HepG2 (cell line): ENCODE results near the gene ONECUT2.

Experiments used
- AFF4 ChIP-seq: sonication (generic); formaldehyde crosslinking; IDR thresholded peaks from 2 replicates; pipeline ENCODE4 v1.4.0; 2020; ENCODE audit warnings: missing genetic modification reagents
- HIC2 ChIP-seq: sonication (generic); formaldehyde crosslinking; IDR thresholded peaks from 2 replicates; pipeline ENCODE4 v1.9.0; 2022; ENCODE audit warnings: low read depth, missing genetic modification reagents
- JUNB ChIP-seq: sonication (generic); formaldehyde crosslinking; IDR thresholded peaks from 2 replicates; pipeline ENCODE4 v1.8.0; 2022; ENCODE audit warnings: missing genetic modification reagents, mild to moderate bottlenecking, borderline replicate concordance
- KDM4B ChIP-seq: sonication (generic); formaldehyde crosslinking; IDR thresholded peaks from 2 replicates; pipeline ENCODE4 v1.4.0; 2020; ENCODE audit warnings: missing genetic modification reagents
- NONO ChIP-seq, 2 experiments: fragments of 450-650 bp in 1 of 2; sonication (generic) in 1 of 2; formaldehyde crosslinking in 1 of 2; IDR thresholded peaks in 1 of 2; conservative IDR thresholded peaks in 1 of 2; 2 replicates each; pipeline versions ENCODE4 v1.6.1 to v1.8.0; 2017 to 2022; ENCODE audit warnings: mild to moderate bottlenecking in 1 of 2, missing genetic modification reagents in 1 of 2, moderate library complexity in 1 of 2
- NR2C2 ChIP-seq: sonication (generic); formaldehyde crosslinking; IDR thresholded peaks from 2 replicates; pipeline ENCODE4 v1.4.0; 2020; ENCODE audit warnings: missing genetic modification reagents, mild to moderate bottlenecking, moderate library complexity, borderline replicate concordance
- NR2F6 ChIP-seq, 2 experiments: IDR thresholded peaks; 2 replicates each; pipeline ENCODE4 v1.6.1; 2016; ENCODE audit warnings: antibody characterized with exemption in 1 of 2, mild to moderate bottlenecking in 1 of 2
- PLRG1 ChIP-seq: fragments of 450-650 bp; conservative IDR thresholded peaks from 2 replicates; pipeline ENCODE4 v1.6.1; 2016
- SOX6 ChIP-seq, 2 experiments: fragments of 450-650 bp in 1 of 2; sonication (generic) in 1 of 2; formaldehyde crosslinking in 1 of 2; IDR thresholded peaks; 2 replicates each; pipeline versions ENCODE4 v1.4.0 to v1.6.1; 2017 to 2020; ENCODE audit warnings: antibody characterized with exemption in 1 of 2, mild to moderate bottlenecking in 1 of 2, missing genetic modification reagents in 1 of 2
- TBL1XR1 ChIP-seq: fragments of 150-350 bp; IDR thresholded peaks from 2 replicates; pipeline ENCODE4 v1.6.1; 2014; ENCODE audit warnings: borderline replicate concordance, low read length; ENCODE audit not compliant: partially characterized antibody
- ZFP41 ChIP-seq: sonication (generic); formaldehyde crosslinking; IDR thresholded peaks from 2 replicates; pipeline ENCODE4 v1.4.0; 2020; ENCODE audit warnings: mild to moderate bottlenecking, missing genetic modification reagents, borderline replicate concordance
- ZNF24 ChIP-seq: fragments of 450-650 bp; IDR thresholded peaks from 2 replicates; pipeline ENCODE4 v1.6.1; 2017; ENCODE audit warnings: antibody characterized with exemption, mild to moderate bottlenecking

- TF ChIP-seq ZNF24 (no peak), PLRG1 (no peak), ZFP41 (CRISPR knock-in tag) (no peak), KDM4B (CRISPR knock-in tag) (no peak), NR2F6 (IDR thresholded peaks at IDR 0.05) (no peak), NR2F6 (CRISPR knock-in tag; IDR thresholded peaks at IDR 0.05) (no peak), NR2C2 (CRISPR knock-in tag) (no peak), SOX6 (IDR thresholded peaks at IDR 0.05) (no peak), SOX6 (CRISPR knock-in tag; IDR thresholded peaks at IDR 0.05) (no peak), HIC2 (no peak), TBL1XR1 (no peak), AFF4 (CRISPR knock-in tag) (no peak), NONO (IDR thresholded peaks at IDR 0.05) (no peak), NONO (CRISPR knock-in tag; conservative IDR thresholded peaks at IDR 0.05) (no peak), JUNB (CRISPR knock-in tag) (no peak)
Observed at GRCh38 chr18:57389271-57389670, 45.9 kb upstream of the ONECUT2 start.
